Middle frontal gyrus (tissue), 1 donor: Measurements from ENCODE around the gene ZMYND10.
A peak's percentile ranks its signal among the peaks of the same experiment; 100 is the strongest.

Experiments
- DNase-seq: peaks from one replicate; pipeline ENCODE4 v3.0.0-alpha.2; 2015; ENCODE audit warnings: low spot score; ENCODE audit errors: extremely low spot score

ZMYND10 gene

GRCh38 chr3:50347187-50347813 lies 1.8 kb upstream of the ZMYND10 start:
- DNase-seq = peak; percentile 50

GRCh38 chr3:50345008-50345407 lies 524 bp downstream of the ZMYND10 start:
- no peak for DNase-seq

GRCh38 chr3:50342813-50343633 lies 2.5 kb downstream of the ZMYND10 start:
- no peak for DNase-seq

GRCh38 chr3:50341996-50342650 lies 3.4 kb downstream of the ZMYND10 start:
- no peak for DNase-seq

GRCh38 chr3:50341537-50341936 lies 4.0 kb downstream of the ZMYND10 start:
- DNase-seq = no peak

- no peak for DNase-seq
Measured at GRCh38 chr3:50340448-50341329, 4.8 kb downstream of the ZMYND10 start, which contains the start of gene RASSF1. RASSF1 (minus strand) TSS chr3:50340836; CDS start chr3:50340805, 31 bp downstream.

GRCh38 chr3:50340147-50340447 lies 5.4 kb downstream of the ZMYND10 start:
- no peak for DNase-seq

- DNase-seq = no peak
Measured at GRCh38 chr3:50339485-50340146, 5.9 kb downstream of the ZMYND10 start.

- no peak for DNase-seq
Measured at GRCh38 chr3:50338965-50339364, 6.6 kb downstream of the ZMYND10 start.

GRCh38 chr3:50337175-50337861 lies 8.2 kb downstream of the ZMYND10 start:
- DNase-seq = peak; percentile 93

GRCh38 chr3:50336452-50337174 lies 8.9 kb downstream of the ZMYND10 start:
- no peak for DNase-seq

GRCh38 chr3:50334339-50335075 lies 11.0 kb downstream of the ZMYND10 start:
- DNase-seq = no peak

GRCh38 chr3:50333744-50334328 lies 11.7 kb downstream of the ZMYND10 start:
- DNase-seq = no peak

- no peak for DNase-seq
Measured at GRCh38 chr3:50331364-50331907, 14.1 kb downstream of the ZMYND10 start.

GRCh38 chr3:50330330-50330729 lies 15.2 kb downstream of the ZMYND10 start:
- DNase-seq = no peak

- peak; percentile 97 for DNase-seq
Measured at GRCh38 chr3:50327943-50328691, 17.4 kb downstream of the ZMYND10 start, which contains the start of gene TUSC2. TUSC2 (minus strand) TSS chr3:50328223; CDS start chr3:50328099, 124 bp downstream.

- no peak for DNase-seq
Measured at GRCh38 chr3:50327129-50327528, 18.4 kb downstream of the ZMYND10 start.
